ENCODE results near the gene ATXN1.

GRCh38 chr6:16343593-16343992, 417.7 kb downstream of the ATXN1 start:
- TF ChIP-seq, protein P1, sequence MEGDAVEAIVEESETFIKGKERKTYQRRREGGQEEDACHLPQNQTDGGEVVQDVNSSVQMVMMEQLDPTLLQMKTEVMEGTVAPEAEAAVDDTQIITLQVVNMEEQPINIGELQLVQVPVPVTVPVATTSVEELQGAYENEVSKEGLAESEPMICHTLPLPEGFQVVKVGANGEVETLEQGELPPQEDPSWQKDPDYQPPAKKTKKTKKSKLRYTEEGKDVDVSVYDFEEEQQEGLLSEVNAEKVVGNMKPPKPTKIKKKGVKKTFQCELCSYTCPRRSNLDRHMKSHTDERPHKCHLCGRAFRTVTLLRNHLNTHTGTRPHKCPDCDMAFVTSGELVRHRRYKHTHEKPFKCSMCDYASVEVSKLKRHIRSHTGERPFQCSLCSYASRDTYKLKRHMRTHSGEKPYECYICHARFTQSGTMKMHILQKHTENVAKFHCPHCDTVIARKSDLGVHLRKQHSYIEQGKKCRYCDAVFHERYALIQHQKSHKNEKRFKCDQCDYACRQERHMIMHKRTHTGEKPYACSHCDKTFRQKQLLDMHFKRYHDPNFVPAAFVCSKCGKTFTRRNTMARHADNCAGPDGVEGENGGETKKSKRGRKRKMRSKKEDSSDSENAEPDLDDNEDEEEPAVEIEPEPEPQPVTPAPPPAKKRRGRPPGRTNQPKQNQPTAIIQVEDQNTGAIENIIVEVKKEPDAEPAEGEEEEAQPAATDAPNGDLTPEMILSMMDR (IDR thresholded peaks at IDR 0.05), result no peak
- TF ChIP-seq EP300 (IDR thresholded peaks at IDR 0.05), result no peak
- TF ChIP-seq POLR2A (IDR thresholded peaks at IDR 0.05), result no peak

All from gastroesophageal sphincter (tissue), 3 donors.